Type B pancreatic cell (in vitro differentiated cells): ENCODE results near the gene KCNN3. TPM values are rescaled to one million over a fixed set of nuclear protein-coding genes. Genes with fewer than 3 reads are reported as not detected.

Source experiments
- DNase-seq: peaks from one replicate; pipeline ENCODE4 v3.0.0; 2021; ENCODE audit warnings: mixed read lengths; ENCODE audit not compliant: unreplicated experiment; ENCODE audit errors: extremely low spot score
- H3K27ac Mint-ChIP-seq: 2 replicates; pipeline ENCODE4 v1.8.0; 2021; ENCODE audit warnings: mild to moderate bottlenecking, mixed read lengths
- H3K27me3 Mint-ChIP-seq: 2 replicates; pipeline ENCODE4 v1.8.0; 2021; ENCODE audit warnings: mixed read lengths
- H3K36me3 Mint-ChIP-seq: 2 replicates; pipeline ENCODE4 v1.8.0; 2021; ENCODE audit warnings: mixed read lengths
- H3K4me1 Mint-ChIP-seq: one replicate; pipeline ENCODE4 v1.8.0; 2021; ENCODE audit warnings: mixed read lengths; ENCODE audit not compliant: unreplicated experiment
- H3K4me3 Mint-ChIP-seq: 2 replicates; pipeline ENCODE4 v1.8.0; 2021; ENCODE audit warnings: mild to moderate bottlenecking, mixed read lengths
- H3K9me3 Mint-ChIP-seq: 2 replicates; pipeline ENCODE4 v1.8.0; 2021; ENCODE audit warnings: mixed read lengths
- total RNA-seq: library from RNA; stranded (reverse); gene quantifications from 2 replicates; pipeline ENCODE4 v1.2.1, GENCODE V29; 2021; ENCODE audit warnings: low replicate concordance
- TF ChIP-seq, protein P1 (sequence below): fragments of 200-600 bp; sonication (generic); conservative IDR thresholded peaks from 2 replicates; pipeline ENCODE4 v1.5.0; 2021; ENCODE audit warnings: antibody characterized with exemption, mild to moderate bottlenecking

The KCNN3 gene
- total RNA-seq, 1 donor from 2014 or later, result 3.8 TPM

- H3K4me1 Mint-ChIP-seq, result peaks cover 24% of the 10 kb centered on the region
These were observed 134.8 kb downstream of the KCNN3 start for GRCh38 chr1:154735061-154735803.

GRCh38 chr1:154733621-154734020 lies 136.5 kb downstream of the KCNN3 start:
- Mint-ChIP-seq H3K4me1 (peaks cover 40% of the 10 kb centered on the region), H3K27ac (no peak overlapping the region), H3K27me3 (peaks cover 17% of the 10 kb centered on the region), H3K9me3 (no peaks in the 10 kb centered on the region), H3K4me3 (no peak overlapping the region), H3K36me3 (no peaks in the 10 kb centered on the region)
- DNase-seq, result no peak
- TF ChIP-seq, protein P1, sequence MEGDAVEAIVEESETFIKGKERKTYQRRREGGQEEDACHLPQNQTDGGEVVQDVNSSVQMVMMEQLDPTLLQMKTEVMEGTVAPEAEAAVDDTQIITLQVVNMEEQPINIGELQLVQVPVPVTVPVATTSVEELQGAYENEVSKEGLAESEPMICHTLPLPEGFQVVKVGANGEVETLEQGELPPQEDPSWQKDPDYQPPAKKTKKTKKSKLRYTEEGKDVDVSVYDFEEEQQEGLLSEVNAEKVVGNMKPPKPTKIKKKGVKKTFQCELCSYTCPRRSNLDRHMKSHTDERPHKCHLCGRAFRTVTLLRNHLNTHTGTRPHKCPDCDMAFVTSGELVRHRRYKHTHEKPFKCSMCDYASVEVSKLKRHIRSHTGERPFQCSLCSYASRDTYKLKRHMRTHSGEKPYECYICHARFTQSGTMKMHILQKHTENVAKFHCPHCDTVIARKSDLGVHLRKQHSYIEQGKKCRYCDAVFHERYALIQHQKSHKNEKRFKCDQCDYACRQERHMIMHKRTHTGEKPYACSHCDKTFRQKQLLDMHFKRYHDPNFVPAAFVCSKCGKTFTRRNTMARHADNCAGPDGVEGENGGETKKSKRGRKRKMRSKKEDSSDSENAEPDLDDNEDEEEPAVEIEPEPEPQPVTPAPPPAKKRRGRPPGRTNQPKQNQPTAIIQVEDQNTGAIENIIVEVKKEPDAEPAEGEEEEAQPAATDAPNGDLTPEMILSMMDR, result no peak

More at GRCh38 chr1:154735061-154735803, 134.8 kb downstream of the KCNN3 start:
- Mint-ChIP-seq H3K36me3 (no peaks in the 10 kb centered on the region), H3K27me3 (peaks cover 29% of the 10 kb centered on the region), H3K9me3 (no peaks in the 10 kb centered on the region), H3K4me3 (peak overlapping the region; percentile 20), H3K27ac (peak overlapping the region; percentile 82)
- TF ChIP-seq, protein P1, result no peak
- no peak for DNase-seq

- peaks cover 45% of the 10 kb centered on the region for H3K4me1 Mint-ChIP-seq
- TF ChIP-seq, protein P1, result no peak
- no peak overlapping the region for H3K4me3 Mint-ChIP-seq
- H3K27me3 Mint-ChIP-seq, result peaks cover 6% of the 10 kb centered on the region
- H3K9me3 Mint-ChIP-seq, result no peaks in the 10 kb centered on the region
- H3K36me3 Mint-ChIP-seq, result no peaks in the 10 kb centered on the region
- no peak for DNase-seq
- H3K27ac Mint-ChIP-seq, result peak overlapping the region; percentile 79
These were observed 139.0 kb downstream of the KCNN3 start for GRCh38 chr1:154730986-154731489.

GRCh38 chr1:154730259-154730658 lies 139.8 kb downstream of the KCNN3 start:
- peak overlapping the region; percentile 79 for H3K27ac Mint-ChIP-seq
- H3K4me3 Mint-ChIP-seq, result no peak overlapping the region
- H3K36me3 Mint-ChIP-seq, result no peaks in the 10 kb centered on the region
- no peaks in the 10 kb centered on the region for H3K9me3 Mint-ChIP-seq
- peaks cover 6% of the 10 kb centered on the region for H3K27me3 Mint-ChIP-seq
- peaks cover 39% of the 10 kb centered on the region for H3K4me1 Mint-ChIP-seq
- TF ChIP-seq, protein P1, result no peak
- no peak for DNase-seq

DNA sequence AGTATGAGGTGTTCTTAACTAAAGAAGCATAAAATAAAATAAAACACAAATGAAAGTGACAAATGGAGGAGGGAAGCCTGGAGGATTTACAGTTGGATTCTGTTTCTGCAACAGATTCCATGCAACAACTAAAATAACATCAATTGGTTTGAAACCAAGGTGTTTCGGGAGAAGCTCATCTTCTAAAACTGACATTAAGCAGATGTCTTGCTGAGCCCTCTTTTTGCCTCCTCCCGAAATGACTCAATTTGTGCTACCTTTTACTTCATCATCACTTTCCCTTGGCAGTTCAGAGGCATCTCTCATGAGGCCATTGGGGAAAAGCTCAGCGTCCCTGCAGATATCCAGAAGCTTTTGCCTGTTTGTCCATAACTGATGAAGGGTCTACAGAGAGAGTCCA lies 140.5 kb downstream of the KCNN3 start:
- Mint-ChIP-seq H3K9me3 (no peaks in the 10 kb centered on the region), H3K27ac (peak overlapping the region; percentile 79), H3K36me3 (no peaks in the 10 kb centered on the region), H3K4me1 (peaks cover 39% of the 10 kb centered on the region), H3K27me3 (peaks cover 6% of the 10 kb centered on the region), H3K4me3 (no peak overlapping the region)
- no peak for DNase-seq
- TF ChIP-seq, protein P1, result no peak
